Fibroblast of lung (primary cell): ENCODE data around the gene THOC5.

Experiments
- EZH2 ChIP-seq: IDR thresholded peaks from 2 replicates; pipeline ENCODE4 v1.5.1; 2012; ENCODE audit warnings: low read length, control low read depth, mild to moderate bottlenecking; ENCODE audit errors: missing control alignments
- TF ChIP-seq, protein P1 (sequence below), 2 donors: IDR thresholded peaks in 1 of 2; conservative IDR thresholded peaks in 1 of 2; 1 replicate in 1 of 2; 2 replicates in 1 of 2; pipeline ENCODE4 v1.5.1; 2011 to 2012; ENCODE audit warnings: low read length in 2 of 2, control low read depth in 1 of 2, inconsistent platforms in 1 of 2, low read depth in 1 of 2, mild to moderate bottlenecking in 1 of 2

GRCh38 chr22:29476116-29476515, 77.4 kb downstream of the THOC5 start:
- TF ChIP-seq, protein P1, sequence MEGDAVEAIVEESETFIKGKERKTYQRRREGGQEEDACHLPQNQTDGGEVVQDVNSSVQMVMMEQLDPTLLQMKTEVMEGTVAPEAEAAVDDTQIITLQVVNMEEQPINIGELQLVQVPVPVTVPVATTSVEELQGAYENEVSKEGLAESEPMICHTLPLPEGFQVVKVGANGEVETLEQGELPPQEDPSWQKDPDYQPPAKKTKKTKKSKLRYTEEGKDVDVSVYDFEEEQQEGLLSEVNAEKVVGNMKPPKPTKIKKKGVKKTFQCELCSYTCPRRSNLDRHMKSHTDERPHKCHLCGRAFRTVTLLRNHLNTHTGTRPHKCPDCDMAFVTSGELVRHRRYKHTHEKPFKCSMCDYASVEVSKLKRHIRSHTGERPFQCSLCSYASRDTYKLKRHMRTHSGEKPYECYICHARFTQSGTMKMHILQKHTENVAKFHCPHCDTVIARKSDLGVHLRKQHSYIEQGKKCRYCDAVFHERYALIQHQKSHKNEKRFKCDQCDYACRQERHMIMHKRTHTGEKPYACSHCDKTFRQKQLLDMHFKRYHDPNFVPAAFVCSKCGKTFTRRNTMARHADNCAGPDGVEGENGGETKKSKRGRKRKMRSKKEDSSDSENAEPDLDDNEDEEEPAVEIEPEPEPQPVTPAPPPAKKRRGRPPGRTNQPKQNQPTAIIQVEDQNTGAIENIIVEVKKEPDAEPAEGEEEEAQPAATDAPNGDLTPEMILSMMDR (conservative IDR thresholded peaks at IDR 0.05 in 1 of 2, IDR thresholded peaks at IDR 0.05 in 1 of 2; ENCODE audit: low read depth in 1 of 2, low read length in 2 of 2) = no peak
- TF ChIP-seq EZH2 = no peak
